ENCODE data around the gene TGFBR1. TPM values are rescaled to one million over a fixed set of nuclear protein-coding genes. Genes with fewer than 3 reads are reported as not detected.

The TGFBR1 gene
- total RNA-seq, 1 donor from 2014 or later = 138 TPM

DNA sequence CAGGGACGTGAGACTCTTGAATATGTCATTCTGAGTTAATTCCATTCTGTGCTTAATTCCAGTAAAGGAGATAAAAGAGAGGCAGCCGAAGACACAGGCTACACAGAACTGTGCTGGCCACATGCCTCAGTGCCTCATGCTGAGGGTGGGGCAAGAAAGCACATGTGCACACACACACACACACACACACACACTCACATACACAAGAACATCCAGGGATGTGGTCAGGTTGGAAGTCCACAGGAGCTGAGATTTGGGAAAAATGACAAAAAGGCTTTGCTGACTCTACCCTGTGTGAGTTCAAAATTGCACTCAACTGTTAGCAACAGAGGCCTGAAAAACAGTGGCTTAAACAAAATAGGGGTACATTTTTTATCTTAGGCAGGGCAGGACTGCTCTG lies 76.3 kb downstream of the TGFBR1 start:
- DNase-seq (ENCODE audit: low spot score) = no peak
- Mint-ChIP-seq H3K4me1 (peaks cover 17% of the 10 kb centered on the region), H3K36me3 (no peaks in the 10 kb centered on the region), H3K4me3 (no peak overlapping the region), H3K27ac (peak overlapping the region; percentile 50), H3K27me3 (ENCODE audit: insufficient read depth, low read depth) (peaks cover 5% of the 10 kb centered on the region), H3K9me3 (no peaks in the 10 kb centered on the region)
- Histone ChIP-seq H3K4me2 (no peak overlapping the region), H3K9me3 (ENCODE audit: low read depth) (no peaks in the 10 kb centered on the region), H3F3A (ENCODE audit: low read depth) (no peaks in the 10 kb centered on the region), H3K4me1 (peaks cover 10% of the 10 kb centered on the region), H3K36me3 (no peaks in the 10 kb centered on the region), H3K4me3 (no peak overlapping the region), H2AFZ (replicated peaks) (no peak overlapping the region), H3K79me2 (ENCODE audit: low read depth) (no peaks in the 10 kb centered on the region), H3K27me3 (no peaks in the 10 kb centered on the region), H4K20me1 (ENCODE audit: low read depth) (no peaks in the 10 kb centered on the region), H3K9ac (no peak overlapping the region), H3K27ac (no peak overlapping the region)
- no peak for TF ChIP-seq EZH2 (IDR thresholded peaks at IDR 0.05)
- TF ChIP-seq, protein P1, sequence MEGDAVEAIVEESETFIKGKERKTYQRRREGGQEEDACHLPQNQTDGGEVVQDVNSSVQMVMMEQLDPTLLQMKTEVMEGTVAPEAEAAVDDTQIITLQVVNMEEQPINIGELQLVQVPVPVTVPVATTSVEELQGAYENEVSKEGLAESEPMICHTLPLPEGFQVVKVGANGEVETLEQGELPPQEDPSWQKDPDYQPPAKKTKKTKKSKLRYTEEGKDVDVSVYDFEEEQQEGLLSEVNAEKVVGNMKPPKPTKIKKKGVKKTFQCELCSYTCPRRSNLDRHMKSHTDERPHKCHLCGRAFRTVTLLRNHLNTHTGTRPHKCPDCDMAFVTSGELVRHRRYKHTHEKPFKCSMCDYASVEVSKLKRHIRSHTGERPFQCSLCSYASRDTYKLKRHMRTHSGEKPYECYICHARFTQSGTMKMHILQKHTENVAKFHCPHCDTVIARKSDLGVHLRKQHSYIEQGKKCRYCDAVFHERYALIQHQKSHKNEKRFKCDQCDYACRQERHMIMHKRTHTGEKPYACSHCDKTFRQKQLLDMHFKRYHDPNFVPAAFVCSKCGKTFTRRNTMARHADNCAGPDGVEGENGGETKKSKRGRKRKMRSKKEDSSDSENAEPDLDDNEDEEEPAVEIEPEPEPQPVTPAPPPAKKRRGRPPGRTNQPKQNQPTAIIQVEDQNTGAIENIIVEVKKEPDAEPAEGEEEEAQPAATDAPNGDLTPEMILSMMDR (IDR thresholded peaks at IDR 0.05) = no peak
- no peak for TF ChIP-seq EZH2phosphoT487 (IDR thresholded peaks at IDR 0.05)

DNA sequence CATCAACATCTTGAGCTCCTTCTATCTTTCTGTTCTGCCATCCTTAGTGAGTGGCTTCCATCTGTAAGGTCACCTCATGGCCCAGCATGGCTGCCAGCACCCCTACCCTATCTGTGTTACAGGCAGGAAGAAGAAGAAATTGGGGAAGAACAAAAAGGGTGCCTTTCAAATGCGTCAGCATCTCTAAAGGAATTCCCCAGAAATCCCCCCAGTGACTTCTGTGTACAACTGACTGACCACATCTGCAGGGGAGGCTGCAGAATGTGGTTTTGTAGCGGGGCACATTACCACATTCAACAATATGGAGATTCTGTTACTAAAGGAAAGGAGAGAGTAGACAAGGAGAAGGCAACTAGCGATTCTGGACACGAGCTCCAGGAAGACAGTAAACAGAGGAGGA lies 76.7 kb downstream of the TGFBR1 start:
- peaks cover 6% of the 10 kb centered on the region for H3K4me1 ChIP-seq
- peaks cover 13% of the 10 kb centered on the region for H3K4me1 Mint-ChIP-seq
- H3K27ac ChIP-seq = no peak overlapping the region
- H2AFZ ChIP-seq (replicated peaks) = no peak overlapping the region
- H3K4me2 ChIP-seq = no peak overlapping the region
- DNase-seq (ENCODE audit: low spot score) = no peak
- no peaks in the 10 kb centered on the region for H3K79me2 ChIP-seq (ENCODE audit: low read depth)
- no peaks in the 10 kb centered on the region for H3K36me3 Mint-ChIP-seq
- no peaks in the 10 kb centered on the region for H3K9me3 Mint-ChIP-seq
- H3K36me3 ChIP-seq = no peaks in the 10 kb centered on the region
- H3K27ac Mint-ChIP-seq = no peak overlapping the region
- no peaks in the 10 kb centered on the region for H3F3A ChIP-seq (ENCODE audit: low read depth)
- no peak overlapping the region for H3K4me3 ChIP-seq
- no peaks in the 10 kb centered on the region for H3K27me3 ChIP-seq
- no peak overlapping the region for H3K4me3 Mint-ChIP-seq
- H4K20me1 ChIP-seq (ENCODE audit: low read depth) = no peaks in the 10 kb centered on the region
- TF ChIP-seq EZH2phosphoT487 (IDR thresholded peaks at IDR 0.05) = no peak
- TF ChIP-seq, protein P1 (IDR thresholded peaks at IDR 0.05) = no peak
- TF ChIP-seq EZH2 (IDR thresholded peaks at IDR 0.05) = no peak
- peaks cover 5% of the 10 kb centered on the region for H3K27me3 Mint-ChIP-seq (ENCODE audit: insufficient read depth, low read depth)
- H3K9me3 ChIP-seq (ENCODE audit: low read depth) = no peaks in the 10 kb centered on the region
- no peak overlapping the region for H3K9ac ChIP-seq

DNA sequence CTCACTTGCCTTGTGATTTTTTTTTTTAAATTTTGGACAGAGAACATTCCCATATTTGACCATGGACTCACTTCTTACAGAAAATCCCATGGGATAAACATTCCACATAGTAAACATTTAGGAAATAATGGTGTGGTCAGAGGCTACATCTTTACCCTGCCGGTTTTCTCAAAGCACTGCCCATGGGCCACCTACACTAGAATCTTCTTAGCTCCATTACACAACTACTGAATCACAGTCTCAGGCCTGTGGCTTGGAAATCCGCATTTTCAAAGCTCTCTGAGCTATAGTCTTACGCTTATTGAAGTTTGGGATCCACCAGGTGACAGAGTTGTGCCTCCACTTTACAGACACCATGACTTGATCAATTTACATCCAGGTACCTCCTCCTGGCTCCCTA lies 77.4 kb downstream of the TGFBR1 start:
- H3K4me3 Mint-ChIP-seq = no peak overlapping the region
- no peak for DNase-seq (ENCODE audit: low spot score)
- H3K4me2 ChIP-seq = no peak overlapping the region
- no peaks in the 10 kb centered on the region for H3F3A ChIP-seq (ENCODE audit: low read depth)
- H3K9me3 Mint-ChIP-seq = no peaks in the 10 kb centered on the region
- no peaks in the 10 kb centered on the region for H3K9me3 ChIP-seq (ENCODE audit: low read depth)
- no peak overlapping the region for H3K9ac ChIP-seq
- H3K27me3 Mint-ChIP-seq (ENCODE audit: insufficient read depth, low read depth) = peaks cover 5% of the 10 kb centered on the region
- no peaks in the 10 kb centered on the region for H3K36me3 ChIP-seq
- H4K20me1 ChIP-seq (ENCODE audit: low read depth) = no peaks in the 10 kb centered on the region
- no peaks in the 10 kb centered on the region for H3K27me3 ChIP-seq
- no peak overlapping the region for H3K4me3 ChIP-seq
- TF ChIP-seq, protein P1 (IDR thresholded peaks at IDR 0.05) = no peak
- TF ChIP-seq EZH2phosphoT487 (IDR thresholded peaks at IDR 0.05) = no peak
- TF ChIP-seq EZH2 (IDR thresholded peaks at IDR 0.05) = no peak
- H2AFZ ChIP-seq (replicated peaks) = no peak overlapping the region
- no peaks in the 10 kb centered on the region for H3K36me3 Mint-ChIP-seq
- no peaks in the 10 kb centered on the region for H3K79me2 ChIP-seq (ENCODE audit: low read depth)
- peaks cover 8% of the 10 kb centered on the region for H3K4me1 Mint-ChIP-seq
- no peaks in the 10 kb centered on the region for H3K4me1 ChIP-seq
- no peak overlapping the region for H3K27ac ChIP-seq
- no peak overlapping the region for H3K27ac Mint-ChIP-seq
